Measurements from ENCODE around the gene RFC5. TPM values are rescaled to one million over a fixed set of nuclear protein-coding genes. Genes with fewer than 3 reads are reported as not detected.

RFC5 gene, protein sequence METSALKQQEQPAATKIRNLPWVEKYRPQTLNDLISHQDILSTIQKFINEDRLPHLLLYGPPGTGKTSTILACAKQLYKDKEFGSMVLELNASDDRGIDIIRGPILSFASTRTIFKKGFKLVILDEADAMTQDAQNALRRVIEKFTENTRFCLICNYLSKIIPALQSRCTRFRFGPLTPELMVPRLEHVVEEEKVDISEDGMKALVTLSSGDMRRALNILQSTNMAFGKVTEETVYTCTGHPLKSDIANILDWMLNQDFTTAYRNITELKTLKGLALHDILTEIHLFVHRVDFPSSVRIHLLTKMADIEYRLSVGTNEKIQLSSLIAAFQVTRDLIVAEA
- total RNA-seq = 10 to 100 TPM; 34.8 to 62.4 TPM

DNA sequence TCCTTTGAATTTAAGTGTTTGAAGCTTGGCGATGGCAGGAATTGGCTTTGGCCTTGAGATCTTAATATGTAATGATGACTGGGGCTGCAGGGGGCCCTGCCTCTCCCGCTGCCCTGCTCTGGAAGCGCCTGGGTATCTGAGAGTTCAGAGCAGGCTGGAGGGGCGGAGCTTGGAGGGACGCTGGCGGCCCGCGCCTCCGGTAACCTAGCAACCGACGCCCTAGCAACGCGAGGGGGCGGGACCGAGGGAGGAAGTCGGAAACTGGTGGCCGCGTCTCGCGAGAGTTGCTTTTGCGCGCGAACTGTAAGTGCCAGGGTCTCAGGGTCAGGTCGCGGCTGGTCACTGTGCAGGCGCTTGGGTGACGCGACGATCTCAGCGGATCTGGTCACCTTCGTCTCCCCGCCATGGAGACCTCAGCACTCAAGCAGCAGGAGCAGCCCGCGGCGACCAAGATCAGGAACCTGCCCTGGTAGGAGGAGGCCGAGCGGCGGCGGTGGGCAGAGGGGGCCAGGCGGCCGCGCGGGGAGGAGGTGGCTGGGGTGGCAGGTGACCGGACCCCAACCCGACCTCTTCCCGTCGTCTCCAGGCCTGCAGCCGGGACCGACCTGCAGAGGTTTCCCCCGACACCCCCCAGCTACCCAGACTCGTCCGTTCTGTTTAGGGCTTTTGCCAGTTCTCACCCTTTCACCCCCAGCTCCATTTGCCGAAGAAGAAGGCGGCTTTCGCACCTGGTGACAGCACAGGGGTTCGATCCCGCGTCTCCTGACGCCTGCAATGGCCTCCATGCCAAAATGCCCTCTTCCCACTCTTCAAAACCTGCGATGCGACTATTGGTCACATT is at the start of gene RFC5:
RFC5 (plus strand) TSS at position 280 of the 841 bp plus-strand sequence; CDS start at position 405, 125 bp downstream.
- peaks cover 13% of the 10 kb centered on the region for H3K36me3 Mint-ChIP-seq
- H3K9me3 Mint-ChIP-seq = no peaks in the 10 kb centered on the region
- H3K27ac Mint-ChIP-seq = peak within 1 kb of the TSS; percentile 83 to 89
- H3K4me3 Mint-ChIP-seq = peak within 1 kb of the TSS; percentile 97
- DNase-seq (ENCODE audit: low spot score) (peak; percentile 98), ATAC-seq (peak; percentile 98 to 99)
- peaks cover 13 to 19% of the 10 kb centered on the region in 2 donors for H3K4me1 Mint-ChIP-seq (ENCODE audit: low read depth in 2 of 2)
- peaks cover 0 to 4% of the 10 kb centered on the region in 2 donors for H3K27me3 Mint-ChIP-seq

DNA sequence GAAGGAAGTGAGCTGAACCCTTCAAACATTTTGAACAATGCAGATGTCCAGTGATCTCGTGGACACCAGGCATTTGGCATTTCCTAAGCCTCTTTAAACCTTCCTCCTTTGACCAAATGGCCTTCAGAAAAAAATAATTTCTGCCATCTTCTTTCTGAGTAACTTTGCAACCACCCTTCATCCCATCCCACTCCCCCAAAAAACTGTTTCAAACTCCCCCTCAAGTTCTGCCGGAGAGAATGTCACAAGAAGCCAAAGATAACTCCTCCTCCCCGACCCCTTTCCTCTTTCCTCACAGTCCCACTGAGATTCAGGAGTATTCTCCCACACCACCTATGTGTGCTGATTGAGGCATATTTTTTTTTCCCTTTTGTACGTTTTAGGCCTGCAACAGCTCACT is 49.5 kb upstream of the RFC5 start:
- Mint-ChIP-seq H3K36me3 (peaks cover 5% of the 10 kb centered on the region), H3K4me3 (no peak overlapping the region), H3K27ac (no peak overlapping the region), H3K27me3 (peaks cover 46 to 69% of the 10 kb centered on the region in 2 donors), H3K4me1 (ENCODE audit: low read depth in 2 of 2) (peaks cover 0 to 3% of the 10 kb centered on the region in 2 donors), H3K9me3 (peaks cover 1% of the 10 kb centered on the region)
- ATAC-seq = no peak
- DNase-seq (ENCODE audit: low spot score) = no peak

DNA sequence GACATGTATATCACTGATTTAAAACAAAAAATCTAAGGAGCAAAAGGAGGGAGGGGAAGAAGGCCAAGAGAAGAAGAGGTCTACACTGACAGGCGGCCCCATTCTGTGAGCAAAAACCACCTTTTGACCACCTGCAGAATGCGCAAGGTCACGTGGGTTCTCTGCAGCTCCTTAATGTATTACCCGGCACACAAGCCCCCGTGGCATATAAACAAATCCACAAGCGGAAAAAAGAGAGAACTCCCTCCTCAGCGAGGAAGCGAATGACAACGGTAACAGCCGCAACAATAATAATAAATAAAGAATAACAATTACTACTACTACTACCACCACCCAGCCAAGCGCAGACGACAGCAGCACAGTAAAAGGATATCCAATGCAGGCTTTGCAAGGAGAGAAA is 49.0 kb upstream of the RFC5 start:
- Mint-ChIP-seq H3K9me3 (peaks cover 2% of the 10 kb centered on the region), H3K36me3 (peaks cover 5% of the 10 kb centered on the region), H3K27me3 (peaks cover 47 to 72% of the 10 kb centered on the region in 2 donors), H3K4me1 (ENCODE audit: low read depth in 2 of 2) (peaks cover 0 to 3% of the 10 kb centered on the region in 2 donors), H3K4me3 (no peak overlapping the region), H3K27ac (no peak overlapping the region)
- ATAC-seq (no peak), DNase-seq (ENCODE audit: low spot score) (no peak)

DNA sequence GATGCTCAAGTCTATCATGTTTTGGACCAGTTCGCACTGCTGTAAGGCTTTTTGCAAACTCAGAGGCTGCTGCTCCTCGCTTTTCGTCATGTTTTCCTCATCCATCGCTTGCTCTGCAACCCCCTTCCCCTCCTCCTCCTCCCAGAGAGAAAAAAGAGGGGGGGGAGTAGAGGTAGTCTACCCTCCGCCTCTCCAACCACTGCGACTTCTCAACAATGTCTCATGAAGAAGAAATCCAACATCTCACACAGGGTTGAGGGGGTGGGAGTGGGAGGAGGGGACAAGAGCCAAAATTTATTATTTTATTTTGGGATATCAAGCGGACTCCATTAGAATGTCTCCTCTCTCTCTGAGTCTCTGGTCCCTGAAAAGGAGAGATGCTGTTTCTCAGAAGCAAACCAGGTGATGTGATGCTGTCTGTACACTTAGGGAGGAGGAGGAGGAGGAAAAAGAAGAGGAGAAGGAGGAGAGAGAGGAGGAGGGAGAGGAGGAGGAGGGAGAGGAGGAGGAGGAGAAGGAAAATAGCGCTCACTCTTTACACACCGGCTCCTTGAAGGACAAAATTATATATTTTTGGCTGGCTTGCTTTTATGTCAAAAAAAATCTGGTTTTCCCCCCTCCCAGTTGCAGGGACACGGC is 48.2 kb upstream of the RFC5 start:
- peak overlapping the region; percentile 41 for H3K4me3 Mint-ChIP-seq
- ATAC-seq = no peak

DNA sequence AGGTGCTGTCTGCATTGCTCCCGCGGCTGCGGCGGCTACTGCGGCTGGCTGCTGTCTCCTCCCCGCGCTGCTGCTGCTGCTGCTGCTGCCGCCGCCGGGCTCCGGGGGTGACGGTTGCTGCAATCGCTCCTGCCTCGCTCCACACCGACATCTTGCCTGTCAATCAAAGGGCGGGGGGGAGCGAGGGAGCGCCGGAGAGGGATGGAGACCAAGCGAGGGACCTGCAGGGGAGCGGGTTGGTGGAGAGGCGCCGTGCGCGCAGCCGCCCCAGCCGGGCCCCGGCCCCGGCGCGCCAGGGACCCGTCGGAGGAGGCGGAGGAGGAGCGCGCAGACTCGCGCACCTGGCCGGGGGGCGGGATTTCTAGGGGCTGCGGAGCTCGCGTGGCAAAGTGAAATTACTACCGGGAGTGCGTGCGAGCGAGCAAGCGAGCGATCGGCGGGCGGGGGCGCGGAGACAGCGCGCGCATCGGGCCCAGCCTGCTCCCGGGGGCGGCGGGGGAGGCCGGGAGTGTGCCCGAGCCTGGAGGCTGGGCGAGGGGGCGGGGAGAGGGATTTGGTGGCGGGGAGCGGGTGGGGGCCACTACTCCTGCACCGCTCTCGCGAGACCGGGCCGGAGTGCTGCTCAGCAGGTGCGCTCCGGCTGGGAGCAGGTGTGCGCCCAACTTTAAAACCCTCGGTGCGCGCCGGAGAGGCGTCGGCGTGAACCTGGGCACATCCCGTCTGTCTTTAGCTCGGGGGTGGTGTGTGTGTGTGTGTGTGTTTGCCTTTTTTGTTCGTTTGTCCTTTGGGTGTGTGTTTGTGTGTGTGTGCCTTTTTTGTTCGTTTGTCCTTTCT is 47.5 kb upstream of the RFC5 start, which contains the start of gene KSR2:
KSR2 (minus strand) TSS at position 165 of the 834 bp plus-strand sequence. CDS start 735 bp downstream, outside the sequence.
- Mint-ChIP-seq H3K4me1 (ENCODE audit: low read depth in 2 of 2) (peaks cover 0 to 3% of the 10 kb centered on the region in 2 donors), H3K36me3 (peaks cover 5% of the 10 kb centered on the region), H3K4me3 (peak within 1 kb of the TSS; percentile 67), H3K27ac (no peak within 1 kb of the TSS), H3K27me3 (peaks cover 52 to 79% of the 10 kb centered on the region in 2 donors), H3K9me3 (peaks cover 2% of the 10 kb centered on the region)
- DNase-seq (ENCODE audit: low spot score) = no peak
- ATAC-seq = peak; percentile 52 to 54

More for the DNA sequence above, 48.2 kb upstream of the RFC5 start:
- H3K36me3 Mint-ChIP-seq = peaks cover 5% of the 10 kb centered on the region
- peaks cover 52 to 76% of the 10 kb centered on the region in 2 donors for H3K27me3 Mint-ChIP-seq
- no peak for DNase-seq (ENCODE audit: low spot score)
- peaks cover 0 to 3% of the 10 kb centered on the region in 2 donors for H3K4me1 Mint-ChIP-seq (ENCODE audit: low read depth in 2 of 2)
- H3K27ac Mint-ChIP-seq = no peak overlapping the region
- peaks cover 2% of the 10 kb centered on the region for H3K9me3 Mint-ChIP-seq

DNA sequence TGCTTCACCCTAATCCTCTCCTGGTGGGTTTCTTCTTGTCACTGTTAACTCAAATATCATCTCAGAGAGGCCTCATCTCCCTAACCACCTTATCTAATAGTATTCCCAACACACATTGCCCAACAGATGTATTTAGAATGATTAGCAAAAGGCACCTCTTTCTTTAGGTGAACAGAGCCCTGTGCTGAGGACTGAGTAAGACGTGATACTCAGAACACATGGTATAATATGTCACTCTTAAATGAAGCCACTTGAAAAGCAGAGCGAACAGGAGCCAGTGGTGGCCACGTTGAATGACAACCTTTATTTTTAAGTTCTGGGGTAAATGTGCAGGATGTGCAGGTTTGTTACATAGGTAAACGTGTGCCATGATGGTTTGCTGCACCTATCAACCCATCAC is 46.2 kb upstream of the RFC5 start:
- Mint-ChIP-seq H3K9me3 (peaks cover 2% of the 10 kb centered on the region), H3K4me3 (no peak overlapping the region), H3K4me1 (ENCODE audit: low read depth in 2 of 2) (peaks cover 0 to 3% of the 10 kb centered on the region in 2 donors), H3K36me3 (peaks cover 5% of the 10 kb centered on the region), H3K27ac (no peak overlapping the region), H3K27me3 (peaks cover 44 to 66% of the 10 kb centered on the region in 2 donors)
- DNase-seq (ENCODE audit: low spot score) (no peak), ATAC-seq (no peak)

DNA sequence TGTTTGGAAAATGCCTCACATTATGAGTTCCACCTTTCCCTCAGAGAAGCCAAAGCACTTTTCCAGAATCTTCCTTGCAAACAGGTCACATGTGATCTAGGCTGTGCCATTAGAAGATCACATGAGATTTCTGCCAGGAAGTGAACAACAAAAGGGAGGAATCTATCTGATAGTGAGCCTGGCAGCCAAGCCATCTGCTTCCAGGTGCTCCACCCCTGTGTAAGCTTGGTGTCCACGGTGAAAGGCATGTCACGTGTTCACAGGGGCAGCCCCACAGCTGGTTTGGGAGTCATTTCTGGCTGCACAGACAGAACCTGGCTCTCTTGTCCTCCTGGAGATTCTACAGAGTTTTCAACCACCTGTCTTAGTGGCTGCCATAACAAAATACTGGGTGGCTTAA is 44.2 kb upstream of the RFC5 start:
- H3K27ac Mint-ChIP-seq = no peak overlapping the region
- H3K4me3 Mint-ChIP-seq = no peak overlapping the region
- peaks cover 5% of the 10 kb centered on the region for H3K36me3 Mint-ChIP-seq
- DNase-seq (ENCODE audit: low spot score) (no peak), ATAC-seq (no peak)
- peaks cover 2% of the 10 kb centered on the region for H3K9me3 Mint-ChIP-seq
- peaks cover 32 to 46% of the 10 kb centered on the region in 2 donors for H3K27me3 Mint-ChIP-seq
- H3K4me1 Mint-ChIP-seq (ENCODE audit: low read depth in 2 of 2) = peaks cover 0 to 3% of the 10 kb centered on the region in 2 donors

DNA sequence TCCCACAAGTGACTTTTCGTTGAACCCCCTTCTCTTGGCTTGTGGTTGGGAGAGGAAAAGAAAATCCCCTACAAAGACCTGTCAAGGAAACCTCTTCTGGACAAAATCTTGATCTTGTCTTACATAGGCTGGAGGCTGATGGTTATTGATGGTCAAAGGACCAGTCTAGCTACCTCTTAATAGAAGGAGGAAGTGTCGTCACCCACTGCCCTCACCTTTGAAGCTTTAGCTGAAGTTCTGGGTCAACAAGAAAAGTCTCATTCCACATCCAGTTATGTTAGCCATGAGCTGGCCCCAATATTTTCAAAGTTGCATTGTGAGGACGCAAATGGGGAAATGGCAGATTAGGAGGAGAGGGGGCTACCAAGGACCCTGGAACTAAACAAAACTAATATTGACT is 41.5 kb upstream of the RFC5 start:
- ATAC-seq (no peak), DNase-seq (ENCODE audit: low spot score) (no peak)
- peaks cover 24 to 26% of the 10 kb centered on the region in 2 donors for H3K27me3 Mint-ChIP-seq
- H3K4me1 Mint-ChIP-seq (ENCODE audit: low read depth in 2 of 2) = no peaks in the 10 kb centered on the region
- no peak overlapping the region for H3K27ac Mint-ChIP-seq
- no peak overlapping the region for H3K4me3 Mint-ChIP-seq
- peaks cover 5% of the 10 kb centered on the region for H3K36me3 Mint-ChIP-seq
- peaks cover 2% of the 10 kb centered on the region for H3K9me3 Mint-ChIP-seq

DNA sequence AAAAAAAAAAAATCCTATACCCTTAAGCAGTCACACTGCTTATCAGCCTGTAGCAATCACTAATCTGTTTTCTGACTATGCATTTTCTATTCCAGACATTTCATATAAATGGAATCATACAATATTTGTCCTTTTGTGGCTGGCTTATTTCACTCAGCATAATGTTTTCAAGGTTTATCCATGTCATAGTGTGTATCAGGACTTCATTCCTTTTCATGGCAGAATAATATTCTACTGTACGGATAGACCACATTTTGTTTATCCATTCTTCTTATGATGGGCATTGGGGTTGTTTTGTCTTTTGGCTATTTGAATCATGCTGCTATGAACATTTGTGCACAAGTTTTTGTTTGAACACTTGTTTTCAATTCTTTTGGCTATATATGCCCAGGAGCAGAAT is 39.1 kb upstream of the RFC5 start:
- DNase-seq (ENCODE audit: low spot score) = no peak
- ATAC-seq = no peak
- Mint-ChIP-seq H3K36me3 (no peaks in the 10 kb centered on the region), H3K27ac (no peak overlapping the region), H3K27me3 (peaks cover 7 to 14% of the 10 kb centered on the region in 2 donors), H3K4me3 (no peak overlapping the region), H3K4me1 (ENCODE audit: low read depth in 2 of 2) (no peaks in the 10 kb centered on the region), H3K9me3 (no peaks in the 10 kb centered on the region)

DNA sequence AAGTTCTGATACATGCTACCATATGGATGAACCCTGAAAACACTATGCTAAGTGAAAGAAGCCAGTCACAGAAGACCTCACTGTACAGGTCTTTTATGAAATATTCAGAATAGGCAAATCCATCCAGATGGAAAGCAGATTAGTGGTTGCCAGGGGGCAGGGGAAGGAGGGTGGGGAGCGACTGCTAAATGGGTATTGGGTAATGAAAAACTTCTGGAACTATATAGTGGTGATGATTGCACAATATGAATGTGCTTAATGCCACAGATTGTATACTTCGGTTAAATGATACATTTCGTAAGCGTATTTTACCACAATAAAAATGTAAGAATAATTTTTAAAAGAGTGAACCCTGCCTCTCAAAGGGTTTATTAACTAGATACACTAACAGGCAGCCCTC is 35.9 kb upstream of the RFC5 start:
- H3K9me3 Mint-ChIP-seq = no peaks in the 10 kb centered on the region
- H3K27ac Mint-ChIP-seq = no peak overlapping the region
- DNase-seq (ENCODE audit: low spot score) (no peak), ATAC-seq (no peak)
- H3K36me3 Mint-ChIP-seq = no peaks in the 10 kb centered on the region
- H3K4me3 Mint-ChIP-seq = no peak overlapping the region
- H3K4me1 Mint-ChIP-seq (ENCODE audit: low read depth in 2 of 2) = no peaks in the 10 kb centered on the region
- H3K27me3 Mint-ChIP-seq = peaks cover 0 to 10% of the 10 kb centered on the region in 2 donors

DNA sequence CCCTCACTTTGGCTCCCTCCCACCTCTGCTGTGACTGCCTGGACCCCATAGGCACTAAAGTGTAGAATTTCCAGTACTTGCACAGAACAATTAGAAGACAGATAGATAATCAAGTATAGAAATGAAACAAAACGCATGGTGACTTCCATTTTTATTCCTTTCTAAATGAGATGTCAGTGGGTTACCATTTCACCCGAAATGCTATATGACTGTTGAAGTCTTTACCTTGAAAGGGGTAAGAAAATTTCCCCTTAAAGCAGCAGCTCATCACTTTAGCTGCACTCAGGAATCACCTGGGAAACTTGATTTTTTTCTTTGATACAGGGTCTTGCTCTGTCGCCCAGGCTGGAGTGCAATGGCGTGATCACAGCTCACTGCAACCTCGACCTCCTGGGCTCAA is 35.2 kb upstream of the RFC5 start:
- Mint-ChIP-seq H3K27me3 (peaks cover 0 to 10% of the 10 kb centered on the region in 2 donors), H3K9me3 (no peaks in the 10 kb centered on the region), H3K4me3 (no peak overlapping the region), H3K4me1 (ENCODE audit: low read depth in 2 of 2) (no peaks in the 10 kb centered on the region), H3K36me3 (no peaks in the 10 kb centered on the region), H3K27ac (no peak overlapping the region)
- DNase-seq (ENCODE audit: low spot score) = no peak
- ATAC-seq = no peak

DNA sequence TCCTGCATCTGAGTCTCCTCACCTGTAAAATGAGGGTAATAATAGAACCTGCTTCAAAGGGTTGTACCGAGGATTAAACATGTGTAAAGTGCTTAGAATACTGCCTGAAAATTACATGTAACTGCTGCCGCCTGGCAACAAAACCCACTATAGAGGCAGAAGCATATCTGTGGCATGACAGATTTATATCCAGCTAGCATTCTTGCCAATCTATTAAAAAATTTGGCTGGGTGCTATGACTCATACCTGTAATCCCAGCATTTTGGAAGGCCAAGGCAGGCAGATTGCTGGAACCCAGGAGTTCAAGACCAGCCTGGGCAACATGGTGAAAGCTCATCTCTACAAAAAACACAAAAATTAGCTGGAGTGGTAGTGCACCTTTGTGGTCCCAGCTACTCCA is 31.3 kb upstream of the RFC5 start:
- Mint-ChIP-seq H3K4me3 (no peak overlapping the region), H3K27me3 (peaks cover 7% of the 10 kb centered on the region in 2 donors), H3K9me3 (no peaks in the 10 kb centered on the region), H3K4me1 (ENCODE audit: low read depth in 2 of 2) (no peaks in the 10 kb centered on the region), H3K27ac (no peak overlapping the region), H3K36me3 (no peaks in the 10 kb centered on the region)
- no peak for ATAC-seq
- no peak for DNase-seq (ENCODE audit: low spot score)
